GM21447 (cell line): ENCODE results near the gene ADCY9.
"Not testable (repeated sequence)": the region's sequence is repeated elsewhere in the genome, so short reads cannot be mapped to it uniquely, and the experiment has no call there.

Source experiments
- ATAC-seq: cut with Tn5 transposase; IDR thresholded peaks from one replicate; pipeline ENCODE4 v1.9.1; 2021; ENCODE audit not compliant: unreplicated experiment

Gene ADCY9

DNA sequence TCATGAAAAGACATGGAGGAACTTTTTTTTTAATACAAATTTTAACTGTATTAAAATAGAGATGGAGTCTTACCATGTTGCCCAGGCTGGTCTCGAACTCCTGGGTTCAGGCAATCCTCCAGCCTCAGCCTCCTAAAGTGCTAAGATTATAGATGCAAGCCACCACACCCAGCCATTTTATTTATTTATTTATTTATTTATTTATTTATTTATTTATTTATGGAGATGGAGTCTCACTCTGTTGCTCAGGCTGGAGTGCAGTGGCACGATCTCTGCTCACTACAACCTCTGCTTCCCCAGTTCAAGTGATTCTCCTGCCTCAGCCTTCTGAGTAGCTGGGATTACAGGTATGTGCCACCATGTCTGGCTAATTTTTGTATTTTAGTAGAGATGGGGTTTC, 189.1 kb downstream of the ADCY9 start:
- ATAC-seq, result not testable (repeated sequence)

DNA sequence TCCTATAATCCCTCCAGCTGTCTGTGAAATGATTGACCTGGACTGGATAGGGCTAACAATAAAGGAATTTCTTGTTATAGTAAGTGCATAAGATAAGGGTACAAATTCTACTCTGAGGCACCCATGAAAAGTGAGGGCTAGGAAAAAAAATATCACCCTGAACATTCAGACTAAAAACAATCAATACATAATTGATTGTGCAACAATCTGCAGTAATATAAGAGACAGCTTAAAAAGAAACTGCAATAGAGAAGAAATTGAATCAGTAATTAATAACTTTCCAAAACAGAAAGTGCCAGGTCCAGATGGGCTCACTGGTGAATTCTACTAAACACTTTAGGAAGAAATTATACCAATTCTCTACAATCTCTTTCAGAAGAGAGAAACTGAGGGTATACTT, 191.5 kb downstream of the ADCY9 start:
- no peak for ATAC-seq

DNA sequence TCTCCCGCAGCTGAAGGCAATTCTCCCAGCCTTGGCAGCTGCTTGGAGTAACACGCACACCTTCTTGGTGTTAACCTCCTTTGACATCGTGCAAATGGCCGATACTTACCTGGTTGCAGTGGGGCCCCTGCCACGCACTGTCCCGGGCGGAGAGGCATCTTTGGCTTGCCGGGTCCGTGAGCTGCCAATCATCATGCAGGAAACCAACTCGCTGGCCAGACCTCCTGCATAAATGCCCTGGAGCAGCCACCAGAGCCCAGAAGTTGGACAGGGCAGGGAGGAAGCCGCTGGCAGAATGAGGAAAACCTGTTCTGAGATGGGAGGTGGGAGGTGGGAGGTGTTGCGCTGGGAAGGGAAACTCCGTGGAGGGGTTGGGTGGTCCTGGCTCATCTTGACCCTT, 194.0 kb downstream of the ADCY9 start:
- no peak for ATAC-seq

DNA sequence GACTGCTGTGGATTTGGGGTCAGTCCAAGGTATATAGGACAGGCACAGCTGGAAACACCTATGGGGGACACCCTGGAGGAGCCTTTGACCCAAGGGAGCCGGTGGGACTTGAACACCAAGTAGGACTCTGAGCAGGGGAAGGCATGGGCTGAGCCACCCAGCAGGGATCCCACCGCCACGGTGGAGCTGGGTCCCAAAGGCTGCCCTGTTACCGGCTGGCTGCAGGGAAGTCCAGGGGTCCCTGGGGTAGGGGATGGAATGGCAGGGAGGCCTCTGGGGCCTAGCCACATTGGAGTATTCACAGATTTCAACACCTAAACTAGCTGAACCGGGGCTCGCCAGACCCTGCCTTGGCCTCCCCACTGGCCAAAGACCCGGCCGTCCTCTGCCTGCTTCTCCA, 196.0 kb downstream of the ADCY9 start:
- ATAC-seq, result no peak

DNA sequence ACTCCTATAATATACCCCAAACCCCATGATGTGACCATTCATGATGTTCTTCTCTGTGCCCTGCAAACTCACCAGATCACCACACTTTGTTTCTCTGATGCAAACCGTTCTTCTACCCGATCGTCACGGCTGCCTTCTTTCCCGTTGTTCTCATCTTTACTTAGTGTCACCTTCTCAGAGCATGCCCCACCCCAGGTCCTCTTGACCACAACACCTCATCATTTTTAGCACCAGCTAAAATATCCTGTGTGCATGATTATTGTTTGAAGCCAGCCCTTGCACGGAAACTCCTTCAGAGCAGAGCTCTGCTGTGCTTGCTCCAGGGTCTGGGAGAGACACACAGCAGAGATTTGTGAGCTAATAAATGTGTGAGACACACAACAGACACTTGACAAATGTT, 196.8 kb downstream of the ADCY9 start:
- no peak for ATAC-seq

DNA sequence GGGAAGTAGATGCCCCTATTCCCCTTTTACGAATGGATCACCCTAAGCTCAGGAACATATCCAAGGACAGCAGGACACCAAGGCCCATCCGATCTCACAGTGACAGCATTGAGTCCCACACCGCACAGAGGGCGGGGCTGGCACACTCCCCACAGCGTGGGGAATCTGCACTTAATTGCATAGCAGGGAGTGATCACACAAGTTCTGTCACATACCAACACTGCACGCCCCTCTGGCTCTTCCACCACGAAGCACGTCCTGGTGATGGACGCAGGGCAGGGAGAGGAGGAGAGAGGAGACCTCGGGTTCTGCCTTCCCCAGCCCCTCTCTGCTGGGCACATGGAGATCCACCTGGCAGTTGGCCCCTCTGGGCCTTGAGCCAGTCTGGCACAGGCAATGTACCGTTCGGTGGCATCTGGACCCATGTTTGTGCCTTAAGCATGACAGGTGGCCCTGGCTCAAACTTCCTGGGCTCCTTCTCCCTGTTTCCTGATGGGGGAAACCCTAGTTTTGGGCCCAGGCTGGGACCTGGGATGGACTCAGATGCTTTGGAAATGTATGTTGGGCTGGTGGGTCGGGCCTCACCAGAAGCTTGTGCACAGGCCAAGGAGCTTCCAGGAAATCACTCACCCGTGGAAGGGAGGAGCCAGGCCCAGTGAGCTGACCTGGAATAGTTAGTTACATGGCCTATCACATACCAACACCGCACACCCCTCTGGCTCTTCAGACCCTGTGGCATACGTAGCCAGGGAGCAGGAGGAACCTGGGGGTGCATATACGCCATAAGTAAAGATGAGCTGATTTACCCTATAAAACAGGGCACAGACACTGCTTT, 200.6 kb downstream of the ADCY9 start:
- no peak for ATAC-seq

DNA sequence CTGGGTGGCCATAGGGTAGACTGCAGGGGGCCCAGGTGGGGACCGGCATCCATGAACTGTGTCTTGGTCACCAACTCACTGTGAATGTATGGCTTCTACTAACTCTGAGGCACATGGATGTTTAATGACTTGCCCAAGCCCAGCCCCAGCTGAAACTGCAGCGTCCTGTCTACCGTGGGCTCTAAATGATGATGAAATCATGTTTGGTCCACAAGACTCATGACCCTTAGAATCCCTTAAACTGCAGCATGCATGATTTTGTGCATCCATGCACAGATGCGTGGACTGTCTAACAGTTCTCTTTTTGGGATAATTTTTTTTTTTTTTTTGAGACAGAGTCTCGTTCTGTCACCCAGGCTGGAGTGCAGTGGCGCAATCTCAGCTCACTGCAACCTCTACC, 203.3 kb downstream of the ADCY9 start:
- no peak for ATAC-seq
